NT2/D1 (cell line): ENCODE results near the gene CLCN4.

Experiments used
- SUZ12 ChIP-seq: IDR thresholded peaks from 2 replicates; pipeline ENCODE4 v1.6.1; 2011; ENCODE audit not compliant: insufficient read length, insufficient read depth; ENCODE audit errors: extremely low read depth
- YY1 ChIP-seq: IDR thresholded peaks from 2 replicates; pipeline ENCODE4 v1.6.1; 2011; ENCODE audit not compliant: insufficient read length, insufficient read depth
- ZNF274 ChIP-seq: IDR thresholded peaks from 2 replicates; pipeline ENCODE4 v1.6.1; 2011; ENCODE audit warnings: mild to moderate bottlenecking, low read depth, low read length

GRCh38 chrX:10212395-10212794, 55.6 kb downstream of the CLCN4 start:
- TF ChIP-seq YY1 = no peak
- TF ChIP-seq SUZ12 = no peak
- TF ChIP-seq ZNF274 = no peak
